Gastrocnemius medialis (tissue), 4 donors: ENCODE results near the gene SEMA6B.

Source experiments
- CTCF ChIP-seq, 5 experiments: fragments of 450-650 bp in 3 of 5; fragments of 200-600 bp in 2 of 5; sonication (generic) in 2 of 5; IDR thresholded peaks in 4 of 5; conservative IDR thresholded peaks in 1 of 5; 1 replicate in 4 of 5; 2 replicates in 1 of 5; pipeline ENCODE4 v1.5.1; 2016 to 2019; ENCODE audit warnings: antibody characterized with exemption in 5 of 5, mild to moderate bottlenecking in 3 of 5, moderate library complexity in 3 of 5
- POLR2A ChIP-seq, 2 donors: fragments of 450-650 bp; IDR thresholded peaks; one replicate each; pipeline ENCODE4 v1.6.1; 2017; ENCODE audit warnings: antibody characterized with exemption in 2 of 2, mild to moderate bottlenecking in 2 of 2, moderate library complexity in 2 of 2

GRCh38 chr19:4557971-4558941, 1.2 kb downstream of the SEMA6B start:
- TF ChIP-seq CTCF (IDR thresholded peaks at IDR 0.05 in 4 of 5, conservative IDR thresholded peaks at IDR 0.05 in 1 of 5) = peak; percentile 92 to 100 (median 97)
- no peak for TF ChIP-seq POLR2A (IDR thresholded peaks at IDR 0.05)
